K562 (cell line): Measurements from ENCODE around the gene NCAPG2. TPM values are rescaled to one million over a fixed set of nuclear protein-coding genes. Genes with fewer than 3 reads are reported as not detected.

Experiments used
- BRD4 ChIP-seq: fragments of 200-600 bp; sonication (generic); IDR thresholded peaks from 2 replicates; pipeline ENCODE4 v1.6.1; 2017; ENCODE audit warnings: inconsistent platforms
- CREB5 ChIP-seq: fragments of 250-450 bp; sonication (Bioruptor Pico); IDR thresholded peaks from 2 replicates; pipeline ENCODE4 v1.5.0; 2020; ENCODE audit warnings: mild to moderate bottlenecking
- DPF2 ChIP-seq: fragments of 450-650 bp; IDR thresholded peaks from 2 replicates; pipeline ENCODE4 v1.6.1; 2016
- EZH2 ChIP-seq: IDR thresholded peaks from 2 replicates; pipeline ENCODE4 v1.6.1; 2012; ENCODE audit warnings: low read depth, mild to moderate bottlenecking, inconsistent platforms, low read length, borderline replicate concordance
- PRMT5 ChIP-seq: sonication (generic); formaldehyde crosslinking; IDR thresholded peaks from 2 replicates; pipeline ENCODE4 v1.5.0; 2020; ENCODE audit warnings: missing genetic modification reagents
- ZNF165 ChIP-seq: fragments of 250-450 bp; sonication (Bioruptor Pico); IDR thresholded peaks from 2 replicates; pipeline ENCODE4 v1.4.0; 2020; ENCODE audit warnings: borderline replicate concordance
- ZNF23 ChIP-seq: fragments of 250-450 bp; sonication (Bioruptor Pico); IDR thresholded peaks from 2 replicates; pipeline ENCODE4 v1.4.0; 2020; ENCODE audit warnings: mild to moderate bottlenecking
- polyA plus RNA-seq, 8 experiments: library from polyadenylated mRNA; depleted of rRNA in 4 of 8; stranded (reverse) in 5 of 8; unstranded in 3 of 8; fragments of >200 nt; fragmentation: Nextera tagmentation in 2 of 8; fragmentation: Illumina TruSeq in 1 of 8; extraction: Ambion mirVana in 2 of 8; extraction: Trizol in 1 of 8; gene quantifications; 2 replicates each; pipeline versions ENCODE4 v1.2.1 to v1.2.3, GENCODE V29; 2011 to 2014; ENCODE audit warnings: inconsistent platforms in 1 of 8, missing spikeins in 1 of 8
- total RNA-seq, 7 experiments: library from RNA; depleted of rRNA in 6 of 7; stranded (reverse); fragments of >200 nt in 6 of 7; fragmentation: Illumina TruSeq in 2 of 7; extraction: Trizol in 2 of 7; gene quantifications; 2 replicates each; pipeline versions ENCODE4 v1.2.1 to v1.2.3, GENCODE V29; 2011 to 2021; ENCODE audit warnings: low replicate concordance in 1 of 7
- TF ChIP-seq, protein P1 (sequence below): fragments of 450-650 bp; IDR thresholded peaks from 2 replicates; pipeline ENCODE4 v1.6.1; 2016; ENCODE audit warnings: mild to moderate bottlenecking, moderate library complexity
- TF ChIP-seq, protein P2 (sequence below): fragments of 450-650 bp; IDR thresholded peaks from 2 replicates; pipeline ENCODE4 v1.6.1; 2016; ENCODE audit warnings: antibody characterized with exemption
- TF ChIP-seq, protein P3 (sequence below), 2 experiments: IDR thresholded peaks in 1 of 2; conservative IDR thresholded peaks in 1 of 2; 2 replicates each; pipeline ENCODE4 v1.6.1; 2016; ENCODE audit warnings: low read depth in 2 of 2, mild to moderate bottlenecking in 1 of 2, missing compliant biosample characterization in 1 of 2, missing genetic modification characterization in 1 of 2, moderate library complexity in 1 of 2

NCAPG2 gene
- total and polyA plus RNA-seq, 9 of the 15 experiments (the other 6 are each of a cell fraction or from before 2014, with no cell fraction given): 21.5 to 127 (median 86.1) TPM

DNA sequence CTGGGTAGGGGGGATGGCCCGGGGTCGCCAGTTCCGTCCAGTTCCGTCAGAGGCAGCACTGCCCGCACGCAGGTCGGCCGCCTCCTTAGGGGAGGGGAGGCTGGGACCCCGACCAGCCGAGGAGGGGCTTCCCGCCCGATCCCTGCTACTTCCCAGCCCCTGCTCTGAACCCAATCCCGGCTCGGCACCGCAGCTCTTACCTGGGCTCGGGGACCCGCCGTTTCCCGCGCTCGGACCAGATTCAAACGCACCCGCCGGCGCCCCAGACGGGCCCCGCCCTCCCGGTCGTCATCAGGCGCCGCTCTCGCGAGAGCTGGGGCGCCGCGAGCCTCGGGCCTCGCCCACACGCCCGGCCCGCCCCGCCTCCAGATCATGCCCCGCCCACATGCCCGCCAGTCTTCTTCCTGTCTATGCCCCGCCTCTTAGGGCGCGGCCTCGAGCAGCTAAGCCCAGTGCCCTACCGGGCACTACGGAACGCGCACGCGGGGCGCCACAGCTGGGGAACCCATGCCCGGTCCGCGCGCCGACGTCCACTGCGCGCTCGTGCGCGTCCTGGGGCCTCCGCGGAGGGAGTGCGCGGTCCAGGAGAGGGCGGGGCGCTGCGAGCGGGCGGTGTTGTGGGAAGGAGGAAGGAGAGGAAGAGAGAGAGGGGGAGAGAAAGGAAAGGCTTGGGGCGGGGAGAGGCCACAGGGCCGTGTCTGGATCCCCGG is at the start of gene NCAPG2 (continued):
- TF ChIP-seq, protein P1, sequence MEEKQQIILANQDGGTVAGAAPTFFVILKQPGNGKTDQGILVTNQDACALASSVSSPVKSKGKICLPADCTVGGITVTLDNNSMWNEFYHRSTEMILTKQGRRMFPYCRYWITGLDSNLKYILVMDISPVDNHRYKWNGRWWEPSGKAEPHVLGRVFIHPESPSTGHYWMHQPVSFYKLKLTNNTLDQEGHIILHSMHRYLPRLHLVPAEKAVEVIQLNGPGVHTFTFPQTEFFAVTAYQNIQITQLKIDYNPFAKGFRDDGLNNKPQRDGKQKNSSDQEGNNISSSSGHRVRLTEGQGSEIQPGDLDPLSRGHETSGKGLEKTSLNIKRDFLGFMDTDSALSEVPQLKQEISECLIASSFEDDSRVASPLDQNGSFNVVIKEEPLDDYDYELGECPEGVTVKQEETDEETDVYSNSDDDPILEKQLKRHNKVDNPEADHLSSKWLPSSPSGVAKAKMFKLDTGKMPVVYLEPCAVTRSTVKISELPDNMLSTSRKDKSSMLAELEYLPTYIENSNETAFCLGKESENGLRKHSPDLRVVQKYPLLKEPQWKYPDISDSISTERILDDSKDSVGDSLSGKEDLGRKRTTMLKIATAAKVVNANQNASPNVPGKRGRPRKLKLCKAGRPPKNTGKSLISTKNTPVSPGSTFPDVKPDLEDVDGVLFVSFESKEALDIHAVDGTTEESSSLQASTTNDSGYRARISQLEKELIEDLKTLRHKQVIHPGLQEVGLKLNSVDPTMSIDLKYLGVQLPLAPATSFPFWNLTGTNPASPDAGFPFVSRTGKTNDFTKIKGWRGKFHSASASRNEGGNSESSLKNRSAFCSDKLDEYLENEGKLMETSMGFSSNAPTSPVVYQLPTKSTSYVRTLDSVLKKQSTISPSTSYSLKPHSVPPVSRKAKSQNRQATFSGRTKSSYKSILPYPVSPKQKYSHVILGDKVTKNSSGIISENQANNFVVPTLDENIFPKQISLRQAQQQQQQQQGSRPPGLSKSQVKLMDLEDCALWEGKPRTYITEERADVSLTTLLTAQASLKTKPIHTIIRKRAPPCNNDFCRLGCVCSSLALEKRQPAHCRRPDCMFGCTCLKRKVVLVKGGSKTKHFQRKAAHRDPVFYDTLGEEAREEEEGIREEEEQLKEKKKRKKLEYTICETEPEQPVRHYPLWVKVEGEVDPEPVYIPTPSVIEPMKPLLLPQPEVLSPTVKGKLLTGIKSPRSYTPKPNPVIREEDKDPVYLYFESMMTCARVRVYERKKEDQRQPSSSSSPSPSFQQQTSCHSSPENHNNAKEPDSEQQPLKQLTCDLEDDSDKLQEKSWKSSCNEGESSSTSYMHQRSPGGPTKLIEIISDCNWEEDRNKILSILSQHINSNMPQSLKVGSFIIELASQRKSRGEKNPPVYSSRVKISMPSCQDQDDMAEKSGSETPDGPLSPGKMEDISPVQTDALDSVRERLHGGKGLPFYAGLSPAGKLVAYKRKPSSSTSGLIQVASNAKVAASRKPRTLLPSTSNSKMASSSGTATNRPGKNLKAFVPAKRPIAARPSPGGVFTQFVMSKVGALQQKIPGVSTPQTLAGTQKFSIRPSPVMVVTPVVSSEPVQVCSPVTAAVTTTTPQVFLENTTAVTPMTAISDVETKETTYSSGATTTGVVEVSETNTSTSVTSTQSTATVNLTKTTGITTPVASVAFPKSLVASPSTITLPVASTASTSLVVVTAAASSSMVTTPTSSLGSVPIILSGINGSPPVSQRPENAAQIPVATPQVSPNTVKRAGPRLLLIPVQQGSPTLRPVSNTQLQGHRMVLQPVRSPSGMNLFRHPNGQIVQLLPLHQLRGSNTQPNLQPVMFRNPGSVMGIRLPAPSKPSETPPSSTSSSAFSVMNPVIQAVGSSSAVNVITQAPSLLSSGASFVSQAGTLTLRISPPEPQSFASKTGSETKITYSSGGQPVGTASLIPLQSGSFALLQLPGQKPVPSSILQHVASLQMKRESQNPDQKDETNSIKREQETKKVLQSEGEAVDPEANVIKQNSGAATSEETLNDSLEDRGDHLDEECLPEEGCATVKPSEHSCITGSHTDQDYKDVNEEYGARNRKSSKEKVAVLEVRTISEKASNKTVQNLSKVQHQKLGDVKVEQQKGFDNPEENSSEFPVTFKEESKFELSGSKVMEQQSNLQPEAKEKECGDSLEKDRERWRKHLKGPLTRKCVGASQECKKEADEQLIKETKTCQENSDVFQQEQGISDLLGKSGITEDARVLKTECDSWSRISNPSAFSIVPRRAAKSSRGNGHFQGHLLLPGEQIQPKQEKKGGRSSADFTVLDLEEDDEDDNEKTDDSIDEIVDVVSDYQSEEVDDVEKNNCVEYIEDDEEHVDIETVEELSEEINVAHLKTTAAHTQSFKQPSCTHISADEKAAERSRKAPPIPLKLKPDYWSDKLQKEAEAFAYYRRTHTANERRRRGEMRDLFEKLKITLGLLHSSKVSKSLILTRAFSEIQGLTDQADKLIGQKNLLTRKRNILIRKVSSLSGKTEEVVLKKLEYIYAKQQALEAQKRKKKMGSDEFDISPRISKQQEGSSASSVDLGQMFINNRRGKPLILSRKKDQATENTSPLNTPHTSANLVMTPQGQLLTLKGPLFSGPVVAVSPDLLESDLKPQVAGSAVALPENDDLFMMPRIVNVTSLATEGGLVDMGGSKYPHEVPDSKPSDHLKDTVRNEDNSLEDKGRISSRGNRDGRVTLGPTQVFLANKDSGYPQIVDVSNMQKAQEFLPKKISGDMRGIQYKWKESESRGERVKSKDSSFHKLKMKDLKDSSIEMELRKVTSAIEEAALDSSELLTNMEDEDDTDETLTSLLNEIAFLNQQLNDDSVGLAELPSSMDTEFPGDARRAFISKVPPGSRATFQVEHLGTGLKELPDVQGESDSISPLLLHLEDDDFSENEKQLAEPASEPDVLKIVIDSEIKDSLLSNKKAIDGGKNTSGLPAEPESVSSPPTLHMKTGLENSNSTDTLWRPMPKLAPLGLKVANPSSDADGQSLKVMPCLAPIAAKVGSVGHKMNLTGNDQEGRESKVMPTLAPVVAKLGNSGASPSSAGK: peak; percentile 54
- TF ChIP-seq ZNF165 (CRISPR knock-in tag) (no peak), CREB5 (no peak), ZNF23 (no peak), EZH2 (no peak), DPF2 (no peak; the same call in 1 of the 2 replicates), PRMT5 (CRISPR knock-in tag) (no peak), BRD4 (no peak)
- TF ChIP-seq, protein P2, sequence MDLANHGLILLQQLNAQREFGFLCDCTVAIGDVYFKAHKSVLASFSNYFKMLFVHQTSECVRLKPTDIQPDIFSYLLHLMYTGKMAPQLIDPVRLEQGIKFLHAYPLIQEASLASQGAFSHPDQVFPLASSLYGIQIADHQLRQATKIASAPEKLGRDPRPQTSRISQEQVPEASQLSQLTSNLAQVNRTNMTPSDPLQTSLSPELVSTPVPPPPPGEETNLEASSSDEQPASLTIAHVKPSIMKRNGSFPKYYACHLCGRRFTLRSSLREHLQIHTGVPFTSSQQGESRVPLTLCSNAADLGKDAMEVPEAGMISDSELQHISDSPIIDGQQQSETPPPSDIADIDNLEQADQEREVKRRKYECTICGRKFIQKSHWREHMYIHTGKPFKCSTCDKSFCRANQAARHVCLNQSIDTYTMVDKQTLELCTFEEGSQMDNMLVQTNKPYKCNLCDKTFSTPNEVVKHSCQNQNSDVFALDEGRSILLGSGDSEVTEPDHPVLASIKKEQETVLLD: peak; percentile 79
- TF ChIP-seq, protein P3, sequence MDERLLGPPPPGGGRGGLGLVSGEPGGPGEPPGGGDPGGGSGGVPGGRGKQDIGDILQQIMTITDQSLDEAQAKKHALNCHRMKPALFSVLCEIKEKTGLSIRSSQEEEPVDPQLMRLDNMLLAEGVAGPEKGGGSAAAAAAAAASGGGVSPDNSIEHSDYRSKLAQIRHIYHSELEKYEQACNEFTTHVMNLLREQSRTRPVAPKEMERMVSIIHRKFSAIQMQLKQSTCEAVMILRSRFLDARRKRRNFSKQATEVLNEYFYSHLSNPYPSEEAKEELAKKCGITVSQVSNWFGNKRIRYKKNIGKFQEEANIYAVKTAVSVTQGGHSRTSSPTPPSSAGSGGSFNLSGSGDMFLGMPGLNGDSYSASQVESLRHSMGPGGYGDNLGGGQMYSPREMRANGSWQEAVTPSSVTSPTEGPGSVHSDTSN (CRISPR knock-in tag; IDR thresholded peaks at IDR 0.05; ENCODE audit: low read depth): no peak
- TF ChIP-seq, protein P3 (tag; conservative IDR thresholded peaks at IDR 0.05; ENCODE audit: low read depth): no peak
